Endothelial cell of umbilical vein (primary cell): Measurements from ENCODE around the gene ARMH1. TPM values are rescaled to one million over a fixed set of nuclear protein-coding genes. Genes with fewer than 3 reads are reported as not detected.

Experiments used
- BruUV-seq: library from RNA; stranded (reverse); fragments of 400-500 nt; replicated peaks from 2 replicates; lab custom pipeline; 2021; lab: Mats Ljungman, UMichigan
- CTCF ChIA-PET: fragments of 300-600, 350-600 bp; sonication (Branson Sonifier 250); formaldehyde crosslinking; loops from one replicate; lab custom pipeline; 2021; ENCODE audit warnings: antibody characterized with exemption, inconsistent platforms; lab: Charles Lee
- POLR2A ChIA-PET: fragments of 300-600, 350-600 bp; sonication (Branson Sonifier 250); formaldehyde crosslinking; loops from one replicate; lab custom pipeline; 2021; ENCODE audit warnings: antibody characterized with exemption, inconsistent platforms; lab: Charles Lee
- DNase-seq: peaks from one replicate; pipeline ENCODE4 v3.0.0-alpha.2; 2011; ENCODE audit warnings: low read depth, low spot score
- FAIRE-seq: peaks from 2 replicates; lab custom pipeline; 2011; peaks lifted over from hg19 to GRCh38; lab: Jason Lieb, UNC
- H2AFZ ChIP-seq: 2 replicates; pipeline ENCODE4 v1.6.0; 2012; ENCODE audit warnings: low read depth, low read length, control low read depth, inconsistent platforms
- H3K27ac ChIP-seq: 2 replicates; pipeline ENCODE4 v1.5.1; 2011; ENCODE audit warnings: low read depth, mild to moderate bottlenecking, control low read depth, low read length, moderate library complexity; ENCODE audit not compliant: insufficient read depth
- H3K27me3 ChIP-seq, 2 experiments: 2 replicates each; pipeline versions ENCODE4 v1.6.0 to v1.6.1; 2011; ENCODE audit warnings: low read length in 2 of 2, mixed read lengths in 1 of 2; ENCODE audit not compliant: control insufficient read depth in 2 of 2, insufficient read depth in 2 of 2
- H3K36me3 ChIP-seq, 2 experiments: 2 replicates in 1 of 2; 3 replicates in 1 of 2; pipeline ENCODE4 v1.5.1; 2011; ENCODE audit warnings: low read length in 2 of 2, mild to moderate bottlenecking in 1 of 2, moderate library complexity in 1 of 2; ENCODE audit not compliant: control insufficient read depth in 2 of 2, insufficient read depth in 2 of 2; ENCODE audit errors: extremely low read depth in 1 of 2
- H3K4me1 ChIP-seq: 3 replicates; pipeline ENCODE4 v1.5.1; 2011; ENCODE audit warnings: mild to moderate bottlenecking, low read length; ENCODE audit not compliant: control insufficient read depth, insufficient read depth; ENCODE audit errors: extremely low read depth
- H3K4me2 ChIP-seq: 2 replicates; pipeline ENCODE4 v1.6.1; 2011; ENCODE audit warnings: low read length, control low read depth, mixed read lengths; ENCODE audit not compliant: insufficient read depth
- H3K4me3 ChIP-seq, 3 experiments: fragments of 200-600 bp in 1 of 3; sonication (generic), shearing (Covaris generic) in 1 of 3; replicated peaks in 1 of 3; 2 replicates each; pipeline ENCODE4 v1.5.1; 2011 to 2016; ENCODE audit warnings: control low read depth in 3 of 3, low read length in 3 of 3, mild to moderate bottlenecking in 2 of 3, inconsistent platforms in 1 of 3, low read depth in 1 of 3, moderate library complexity in 1 of 3; ENCODE audit not compliant: insufficient read depth in 1 of 3
- H3K79me2 ChIP-seq: 2 replicates; pipeline ENCODE4 v1.6.0; 2012; ENCODE audit warnings: low read length, inconsistent platforms; ENCODE audit not compliant: control insufficient read depth, insufficient read depth
- H3K9ac ChIP-seq: replicated peaks from 2 replicates; pipeline ENCODE3; 2011; ENCODE audit warnings: low read length, control low read depth; ENCODE audit not compliant: insufficient read depth; ENCODE audit errors: extremely low read depth
- H3K9me1 ChIP-seq: replicated peaks from 3 replicates; pipeline ENCODE4 v1.6.0; 2011; ENCODE audit warnings: mild to moderate bottlenecking, low read length; ENCODE audit not compliant: control insufficient read depth, insufficient read depth; ENCODE audit errors: extremely low read depth
- H3K9me3 ChIP-seq: replicated peaks from 2 replicates; pipeline ENCODE4 v1.5.1; 2012; ENCODE audit warnings: low read length, inconsistent platforms; ENCODE audit not compliant: control insufficient read depth, insufficient read depth
- H4K20me1 ChIP-seq: replicated peaks from 2 replicates; pipeline ENCODE3; 2011; ENCODE audit warnings: mild to moderate bottlenecking, low read length; ENCODE audit not compliant: control insufficient read depth, insufficient read depth; ENCODE audit errors: extremely low read depth
- EZH2 ChIP-seq: IDR thresholded peaks from 2 replicates; pipeline ENCODE4 v1.6.1; 2012; ENCODE audit warnings: borderline replicate concordance, low read depth, mild to moderate bottlenecking, moderate library complexity, low read length, inconsistent platforms; ENCODE audit not compliant: severe bottlenecking
- FOS ChIP-seq: IDR thresholded peaks from 2 replicates; pipeline ENCODE4 v1.6.1; 2011; ENCODE audit warnings: mild to moderate bottlenecking, low read length, moderate library complexity, borderline replicate concordance; ENCODE audit not compliant: insufficient read depth
- GATA2 ChIP-seq: IDR thresholded peaks from 2 replicates; pipeline ENCODE4 v1.7.0; 2011; ENCODE audit warnings: low read depth, mild to moderate bottlenecking, moderate library complexity, mixed read lengths, low read length; ENCODE audit not compliant: insufficient read length, insufficient read depth
- JUN ChIP-seq: IDR thresholded peaks from 2 replicates; pipeline ENCODE4 v1.6.1; 2011; ENCODE audit warnings: borderline replicate concordance, low read depth; ENCODE audit not compliant: insufficient read length, insufficient read depth
- MYC ChIP-seq: IDR thresholded peaks from one replicate; pipeline ENCODE4 v1.6.1; 2011; ENCODE audit warnings: mild to moderate bottlenecking, low read depth, low read length
- POLR2A ChIP-seq: IDR thresholded peaks from 2 replicates; pipeline ENCODE4 v1.6.1; 2012; ENCODE audit warnings: low read depth, mild to moderate bottlenecking, control low read depth, low read length
- POLR2AphosphoS5 ChIP-seq: IDR thresholded peaks from 2 replicates; pipeline ENCODE4 v1.6.1; 2012; ENCODE audit warnings: low read depth, mild to moderate bottlenecking, control low read depth, low read length, moderate library complexity; ENCODE audit not compliant: insufficient read depth
- dilution Hi-C: fragments of 300-500 bp; cut with MboI; formaldehyde crosslinking; loops from one replicate; pipeline ENCODE4 v1.15.0; 2019; ENCODE audit warnings: low sequenced_read_pairs; ENCODE audit not compliant: extremely low pct_ligation_motif_present
- intact Hi-C: fragments of 100-400 bp; cut with micrococcal nuclease; formaldehyde crosslinking; loops from one replicate; pipeline ENCODE4 v1.10.0; 2022
- polyA plus RNA-seq, 4 experiments: library from polyadenylated mRNA; depleted of rRNA in 3 of 4; stranded (reverse) in 3 of 4; unstranded in 1 of 4; fragments of >200 nt; gene quantifications; 2 replicates each; pipeline versions ENCODE4 v1.2.1 to v1.2.3, GENCODE V29; 2011 to 2012; ENCODE audit warnings: missing spikeins in 1 of 4
- total RNA-seq: library from RNA; stranded (reverse); gene quantifications from 2 replicates; pipeline ENCODE4 v1.2.3, GENCODE V29; 2021
- TF ChIP-seq, protein P1 (sequence below): IDR thresholded peaks from 2 replicates; pipeline ENCODE4 v1.6.1; 2011; ENCODE audit not compliant: insufficient read depth, insufficient read length
- TF ChIP-seq, protein P2 (sequence below), 2 donors: IDR thresholded peaks; 1 replicate in 1 of 2; 2 replicates in 1 of 2; pipeline ENCODE4 v1.5.1; 2011; ENCODE audit warnings: low read length in 2 of 2, mild to moderate bottlenecking in 2 of 2, moderate library complexity in 2 of 2, control low read depth in 1 of 2, inconsistent platforms in 1 of 2, low read depth in 1 of 2; ENCODE audit not compliant: insufficient read depth in 1 of 2; ENCODE audit errors: extremely low read depth in 1 of 2

Gene ARMH1
- total and polyA plus RNA-seq, 2 donors (not counting 3 experiments of a cell fraction or from before 2014, with no cell fraction given) = 0.17 TPM; not detected in 1

DNA sequence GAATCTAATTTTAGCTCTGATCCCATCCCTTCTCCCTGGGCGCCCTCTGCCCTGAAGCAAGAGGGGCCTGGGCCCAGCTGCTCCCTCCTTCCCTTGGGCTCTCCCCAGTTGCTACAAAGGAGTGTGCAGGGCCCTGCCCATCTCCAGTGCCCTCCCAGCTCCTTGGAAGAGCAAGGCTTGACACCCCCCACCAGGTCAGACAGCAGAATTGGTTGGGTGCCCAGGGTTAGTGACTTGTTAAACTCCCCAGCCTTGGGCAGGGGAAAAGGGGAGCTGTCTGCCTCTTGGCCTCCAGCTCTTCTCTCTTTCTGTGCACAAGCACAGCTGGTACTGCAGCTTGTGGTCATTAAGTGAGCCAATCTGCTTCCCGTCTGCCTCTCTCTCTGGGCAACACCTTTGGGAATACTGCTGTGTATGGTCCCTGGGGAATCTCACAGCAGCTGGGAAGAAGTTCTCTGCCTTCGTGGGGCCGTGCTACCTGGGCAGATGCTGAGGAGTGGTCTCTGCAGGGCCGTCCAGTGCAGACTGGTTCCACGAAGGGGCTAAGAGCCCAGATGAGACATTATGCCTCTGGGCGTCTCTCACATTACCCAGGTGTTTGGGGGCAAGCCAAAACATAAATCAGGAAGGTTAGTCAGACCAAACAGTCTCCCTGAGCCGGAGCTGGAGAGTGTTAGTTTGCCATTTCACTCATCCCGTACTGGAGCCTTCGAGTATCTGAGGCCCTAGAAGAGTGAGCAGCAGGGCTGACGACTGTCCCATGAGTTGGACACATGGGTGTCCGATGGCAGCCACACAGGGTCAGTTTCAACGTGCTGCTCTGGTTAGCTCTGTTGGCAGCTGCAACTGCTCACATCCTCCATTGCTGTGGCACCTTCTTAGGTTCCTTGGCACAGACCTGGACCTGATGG lies 37.6 kb upstream of the ARMH1 start:
- dilution Hi-C loops = no loop called here

More for the DNA sequence above, 37.6 kb upstream of the ARMH1 start:
- Histone ChIP-seq H3K36me3 (peaks cover 7 to 52% of the 10 kb centered on the region in 2 experiments), H3K9me3 (no peaks in the 10 kb centered on the region), H3K4me3 (no peak overlapping the region), H3K4me1 (peaks cover 6% of the 10 kb centered on the region), H3K9me1 (no peaks in the 10 kb centered on the region), H3K27ac (no peak overlapping the region), H3K4me2 (no peak overlapping the region), H2AFZ (no peak overlapping the region), H3K9ac (no peak overlapping the region), H3K27me3 (no peaks in the 10 kb centered on the region), H4K20me1 (no peaks in the 10 kb centered on the region), H3K79me2 (peaks cover 21% of the 10 kb centered on the region)
- FAIRE-seq = no peak
- no peak for DNase-seq
- intact Hi-C loops = no loop called here
- ChIA-PET POLR2A (no interaction called here), CTCF (interaction anchor here (1.4 kb wide), 1 partner anchor 15 kb away, joined by 6 read pairs; no protein-coding TSS in a partner anchor)
- no TSS peak for BruUV-seq
- TF ChIP-seq MYC (no peak), JUN (no peak), POLR2AphosphoS5 (no peak), EZH2 (no peak), GATA2 (no peak), FOS (no peak), POLR2A (no peak)
- TF ChIP-seq, protein P1, sequence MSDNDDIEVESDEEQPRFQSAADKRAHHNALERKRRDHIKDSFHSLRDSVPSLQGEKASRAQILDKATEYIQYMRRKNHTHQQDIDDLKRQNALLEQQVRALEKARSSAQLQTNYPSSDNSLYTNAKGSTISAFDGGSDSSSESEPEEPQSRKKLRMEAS = no peak
- TF ChIP-seq, protein P2, sequence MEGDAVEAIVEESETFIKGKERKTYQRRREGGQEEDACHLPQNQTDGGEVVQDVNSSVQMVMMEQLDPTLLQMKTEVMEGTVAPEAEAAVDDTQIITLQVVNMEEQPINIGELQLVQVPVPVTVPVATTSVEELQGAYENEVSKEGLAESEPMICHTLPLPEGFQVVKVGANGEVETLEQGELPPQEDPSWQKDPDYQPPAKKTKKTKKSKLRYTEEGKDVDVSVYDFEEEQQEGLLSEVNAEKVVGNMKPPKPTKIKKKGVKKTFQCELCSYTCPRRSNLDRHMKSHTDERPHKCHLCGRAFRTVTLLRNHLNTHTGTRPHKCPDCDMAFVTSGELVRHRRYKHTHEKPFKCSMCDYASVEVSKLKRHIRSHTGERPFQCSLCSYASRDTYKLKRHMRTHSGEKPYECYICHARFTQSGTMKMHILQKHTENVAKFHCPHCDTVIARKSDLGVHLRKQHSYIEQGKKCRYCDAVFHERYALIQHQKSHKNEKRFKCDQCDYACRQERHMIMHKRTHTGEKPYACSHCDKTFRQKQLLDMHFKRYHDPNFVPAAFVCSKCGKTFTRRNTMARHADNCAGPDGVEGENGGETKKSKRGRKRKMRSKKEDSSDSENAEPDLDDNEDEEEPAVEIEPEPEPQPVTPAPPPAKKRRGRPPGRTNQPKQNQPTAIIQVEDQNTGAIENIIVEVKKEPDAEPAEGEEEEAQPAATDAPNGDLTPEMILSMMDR (IDR thresholded peaks at IDR 0.05; ENCODE audit: extremely low read depth in 1 of 2, insufficient read depth in 1 of 2, low read depth in 1 of 2, low read length in 2 of 2) = no peak
